Measurements from ENCODE around the gene ZNF322.

DNA sequence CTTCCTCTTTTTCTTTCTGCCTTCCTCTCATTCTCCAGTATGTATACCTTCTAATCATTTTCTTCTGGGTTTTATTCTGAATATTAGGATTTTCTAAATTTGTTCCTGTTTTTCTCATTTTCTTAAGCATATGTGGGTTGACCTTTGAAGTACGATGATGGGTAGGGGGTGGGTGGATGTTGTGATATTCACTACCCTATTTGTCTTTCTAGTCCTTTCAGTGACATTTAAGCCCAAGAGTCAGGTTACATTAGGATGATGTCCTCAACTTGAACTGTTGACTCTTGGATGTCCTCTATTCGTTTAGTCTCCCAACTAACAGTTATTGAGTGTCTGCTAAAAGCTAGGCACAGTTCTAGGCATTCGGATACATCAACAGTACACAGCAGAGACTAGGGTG is 55.5 kb downstream of the ZNF322 start:
- TF ChIP-seq POLR2AphosphoS5 (IDR thresholded peaks at IDR 0.05) (no peak), EP300 (IDR thresholded peaks at IDR 0.05) (no peak)
- TF ChIP-seq, protein P1, sequence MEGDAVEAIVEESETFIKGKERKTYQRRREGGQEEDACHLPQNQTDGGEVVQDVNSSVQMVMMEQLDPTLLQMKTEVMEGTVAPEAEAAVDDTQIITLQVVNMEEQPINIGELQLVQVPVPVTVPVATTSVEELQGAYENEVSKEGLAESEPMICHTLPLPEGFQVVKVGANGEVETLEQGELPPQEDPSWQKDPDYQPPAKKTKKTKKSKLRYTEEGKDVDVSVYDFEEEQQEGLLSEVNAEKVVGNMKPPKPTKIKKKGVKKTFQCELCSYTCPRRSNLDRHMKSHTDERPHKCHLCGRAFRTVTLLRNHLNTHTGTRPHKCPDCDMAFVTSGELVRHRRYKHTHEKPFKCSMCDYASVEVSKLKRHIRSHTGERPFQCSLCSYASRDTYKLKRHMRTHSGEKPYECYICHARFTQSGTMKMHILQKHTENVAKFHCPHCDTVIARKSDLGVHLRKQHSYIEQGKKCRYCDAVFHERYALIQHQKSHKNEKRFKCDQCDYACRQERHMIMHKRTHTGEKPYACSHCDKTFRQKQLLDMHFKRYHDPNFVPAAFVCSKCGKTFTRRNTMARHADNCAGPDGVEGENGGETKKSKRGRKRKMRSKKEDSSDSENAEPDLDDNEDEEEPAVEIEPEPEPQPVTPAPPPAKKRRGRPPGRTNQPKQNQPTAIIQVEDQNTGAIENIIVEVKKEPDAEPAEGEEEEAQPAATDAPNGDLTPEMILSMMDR (IDR thresholded peaks at IDR 0.05) = no peak
